Measurements from ENCODE around the gene ANP32D.

DNA sequence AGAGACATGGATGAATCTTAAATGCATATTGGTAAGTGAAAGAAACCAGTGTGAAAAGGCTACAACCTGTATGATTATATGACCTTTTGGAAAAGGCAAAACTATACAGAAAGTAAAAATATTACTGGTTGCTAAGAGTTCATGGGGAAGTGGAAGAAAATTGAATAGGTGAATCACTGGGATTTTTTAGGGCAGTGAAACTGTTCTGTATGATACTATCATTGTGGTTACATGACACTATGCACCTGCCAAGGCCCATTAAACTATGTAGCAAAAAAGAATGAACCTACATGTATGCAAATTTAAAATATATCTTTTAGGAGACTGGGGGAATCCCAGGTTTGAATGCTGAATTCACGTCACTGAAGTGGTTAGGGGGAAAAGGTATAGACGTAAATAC is 40.5 kb downstream of the ANP32D start:
- no peak for TF ChIP-seq SNAI2 (CRISPR knock-in tag; IDR thresholded peaks at IDR 0.05)
- TF ChIP-seq OSR1 (CRISPR knock-in tag; IDR thresholded peaks at IDR 0.05) = no peak
- TF ChIP-seq, protein P1, sequence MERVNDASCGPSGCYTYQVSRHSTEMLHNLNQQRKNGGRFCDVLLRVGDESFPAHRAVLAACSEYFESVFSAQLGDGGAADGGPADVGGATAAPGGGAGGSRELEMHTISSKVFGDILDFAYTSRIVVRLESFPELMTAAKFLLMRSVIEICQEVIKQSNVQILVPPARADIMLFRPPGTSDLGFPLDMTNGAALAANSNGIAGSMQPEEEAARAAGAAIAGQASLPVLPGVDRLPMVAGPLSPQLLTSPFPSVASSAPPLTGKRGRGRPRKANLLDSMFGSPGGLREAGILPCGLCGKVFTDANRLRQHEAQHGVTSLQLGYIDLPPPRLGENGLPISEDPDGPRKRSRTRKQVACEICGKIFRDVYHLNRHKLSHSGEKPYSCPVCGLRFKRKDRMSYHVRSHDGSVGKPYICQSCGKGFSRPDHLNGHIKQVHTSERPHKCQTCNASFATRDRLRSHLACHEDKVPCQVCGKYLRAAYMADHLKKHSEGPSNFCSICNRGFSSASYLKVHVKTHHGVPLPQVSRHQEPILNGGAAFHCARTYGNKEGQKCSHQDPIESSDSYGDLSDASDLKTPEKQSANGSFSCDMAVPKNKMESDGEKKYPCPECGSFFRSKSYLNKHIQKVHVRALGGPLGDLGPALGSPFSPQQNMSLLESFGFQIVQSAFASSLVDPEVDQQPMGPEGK (CRISPR knock-in tag; IDR thresholded peaks at IDR 0.05; ENCODE audit: borderline replicate concordance) = no peak
- no peak for TF ChIP-seq PPARA (CRISPR knock-in tag; IDR thresholded peaks at IDR 0.05; ENCODE audit: borderline replicate concordance)
- TF ChIP-seq ZFP3 (CRISPR knock-in tag; IDR thresholded peaks at IDR 0.05) = no peak
- no peak for TF ChIP-seq BACH2 (CRISPR knock-in tag; IDR thresholded peaks at IDR 0.05; ENCODE audit: borderline replicate concordance)
- no peak for TF ChIP-seq ISL1 (CRISPR knock-in tag; IDR thresholded peaks at IDR 0.05)
- TF ChIP-seq RARB (CRISPR knock-in tag; IDR thresholded peaks at IDR 0.05) = no peak
- TF ChIP-seq, protein P2, sequence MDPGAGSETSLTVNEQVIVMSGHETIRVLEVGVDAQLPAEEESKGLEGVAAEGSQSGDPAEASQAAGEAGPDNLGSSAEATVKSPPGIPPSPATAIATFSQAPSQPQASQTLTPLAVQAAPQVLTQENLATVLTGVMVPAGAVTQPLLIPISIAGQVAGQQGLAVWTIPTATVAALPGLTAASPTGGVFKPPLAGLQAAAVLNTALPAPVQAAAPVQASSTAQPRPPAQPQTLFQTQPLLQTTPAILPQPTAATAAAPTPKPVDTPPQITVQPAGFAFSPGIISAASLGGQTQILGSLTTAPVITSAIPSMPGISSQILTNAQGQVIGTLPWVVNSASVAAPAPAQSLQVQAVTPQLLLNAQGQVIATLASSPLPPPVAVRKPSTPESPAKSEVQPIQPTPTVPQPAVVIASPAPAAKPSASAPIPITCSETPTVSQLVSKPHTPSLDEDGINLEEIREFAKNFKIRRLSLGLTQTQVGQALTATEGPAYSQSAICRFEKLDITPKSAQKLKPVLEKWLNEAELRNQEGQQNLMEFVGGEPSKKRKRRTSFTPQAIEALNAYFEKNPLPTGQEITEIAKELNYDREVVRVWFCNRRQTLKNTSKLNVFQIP (CRISPR knock-in tag; IDR thresholded peaks at IDR 0.05; ENCODE audit: borderline replicate concordance, low read depth) = no peak

All from SK-N-SH treated with all-trans-retinoic acid at 6 μM for 48 hours (cell line).